ENCODE measurements around the gene DPH7.
"Not testable (repeated sequence)": the region's sequence is repeated elsewhere in the genome, so short reads cannot be mapped to it uniquely, and the experiment has no call there.

Gene DPH7

GRCh38 chr9:137606005-137606621 is 27.4 kb upstream of the DPH7 start:
- DNase-seq = no peak

- peak; percentile 93 for DNase-seq
These were observed 26.6 kb upstream of the DPH7 start, which contains the start of gene ARRDC1 for GRCh38 chr9:137605121-137606004. Gene ARRDC1 (plus strand): TSS chr9:137605686. CDS start chr9:137605718, 32 bp downstream.

- DNase-seq = no peak
These were observed 25.8 kb upstream of the DPH7 start for GRCh38 chr9:137604345-137605086.

- no peak for DNase-seq
These were observed 25.2 kb upstream of the DPH7 start for GRCh38 chr9:137603879-137604278.

GRCh38 chr9:137602661-137603060 is 23.9 kb upstream of the DPH7 start:
- no peak for DNase-seq

- no peak for DNase-seq
These were observed 20.2 kb upstream of the DPH7 start for GRCh38 chr9:137598943-137599342.

- DNase-seq = not testable (repeated sequence)
These were observed 17.9 kb upstream of the DPH7 start for GRCh38 chr9:137596577-137596976.

GRCh38 chr9:137593176-137593575 is 14.5 kb upstream of the DPH7 start:
- DNase-seq = no peak

GRCh38 chr9:137592767-137593166 is 14.0 kb upstream of the DPH7 start:
- DNase-seq = no peak

- peak; percentile 92 for DNase-seq
These were observed 12.0 kb upstream of the DPH7 start, which contains the start of gene ZMYND19 for GRCh38 chr9:137590469-137591383. Gene ZMYND19 (minus strand): TSS chr9:137590512. CDS start chr9:137590263, 249 bp downstream.

- DNase-seq = no peak
These were observed 11.4 kb upstream of the DPH7 start for GRCh38 chr9:137590123-137590468.

- DNase-seq = no peak
These were observed 10.9 kb upstream of the DPH7 start for GRCh38 chr9:137589441-137590122.

GRCh38 chr9:137588891-137589290 is 10.2 kb upstream of the DPH7 start:
- no peak for DNase-seq

GRCh38 chr9:137588311-137588710 is 9.6 kb upstream of the DPH7 start:
- DNase-seq = no peak

GRCh38 chr9:137586854-137587253 is 8.1 kb upstream of the DPH7 start:
- no peak for DNase-seq

- no peak for DNase-seq
These were observed 5.2 kb upstream of the DPH7 start for GRCh38 chr9:137583957-137584356.

- DNase-seq = no peak
These were observed 4.6 kb upstream of the DPH7 start for GRCh38 chr9:137583347-137583746.

- DNase-seq = no peak
These were observed 3.6 kb upstream of the DPH7 start for GRCh38 chr9:137582286-137582860.

GRCh38 chr9:137581361-137582285 is 2.9 kb upstream of the DPH7 start:
- no peak for DNase-seq

- DNase-seq = no peak
These were observed 2.2 kb upstream of the DPH7 start for GRCh38 chr9:137580954-137581322.

Data from activated CD4-positive, alpha-beta T cell treated with anti-CD3 and anti-CD28 coated beads for 48 hours (primary cell).